MG63 (cell line): ENCODE measurements around the gene PRDM2. TPM values are rescaled to one million over a fixed set of nuclear protein-coding genes. Genes with fewer than 3 reads are reported as not detected.

Experiments used
- DNase-seq: peaks from one replicate; pipeline ENCODE4 v3.0.0-alpha.2; 2020
- H3K27me3 ChIP-seq: fragments of 250-450 bp; sonication (Bioruptor Pico); 2 replicates; pipeline ENCODE4 v1.5.1; 2020; ENCODE audit warnings: mild to moderate bottlenecking, moderate library complexity
- H3K36me3 ChIP-seq: fragments of 250-450 bp; sonication (Bioruptor Pico); 2 replicates; pipeline ENCODE4 v1.5.1; 2020; ENCODE audit warnings: mild to moderate bottlenecking, moderate library complexity
- H3K4me3 ChIP-seq: fragments of 250-450 bp; sonication (Bioruptor Pico); 2 replicates; pipeline ENCODE4 v1.5.1; 2020; ENCODE audit warnings: mild to moderate bottlenecking, moderate library complexity
- H3K9me3 ChIP-seq: fragments of 250-450 bp; sonication (Bioruptor Pico); 2 replicates; pipeline ENCODE4 v1.5.1; 2020; ENCODE audit warnings: mild to moderate bottlenecking, moderate library complexity
- total RNA-seq: library from RNA; depleted of rRNA; stranded (reverse); fragments of >200 nt; shearing (Covaris generic); gene quantifications from 2 replicates; pipeline ENCODE4 v1.2.3, GENCODE V29; 2014; ENCODE audit warnings: low replicate concordance

PRDM2 gene
- total RNA-seq, 1 experiment from 2014 or later, result 0.79 TPM

DNA sequence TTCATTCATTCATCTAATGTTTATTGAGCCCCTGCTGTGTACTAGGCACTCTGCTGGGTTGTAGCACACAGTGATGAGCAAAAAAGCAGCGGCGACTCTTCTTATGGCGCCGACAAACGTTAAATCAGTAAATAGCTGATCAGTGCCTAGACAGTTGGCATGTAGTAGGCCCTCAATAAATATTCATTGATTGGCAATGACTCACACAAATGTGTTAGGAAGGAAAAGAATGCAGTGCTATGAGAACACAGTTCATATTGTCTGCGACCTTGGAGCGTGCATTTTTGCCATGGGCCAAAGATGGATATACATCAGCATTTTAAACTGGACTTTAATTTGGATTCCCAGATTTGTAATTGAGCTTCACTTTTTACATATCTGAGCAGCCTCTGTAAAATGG, 52.0 kb downstream of the PRDM2 start:
- Histone ChIP-seq H3K4me3 (no peak overlapping the region), H3K36me3 (peaks cover 12% of the 10 kb centered on the region), H3K9me3 (no peaks in the 10 kb centered on the region), H3K27me3 (no peaks in the 10 kb centered on the region)
- DNase-seq, result no peak

DNA sequence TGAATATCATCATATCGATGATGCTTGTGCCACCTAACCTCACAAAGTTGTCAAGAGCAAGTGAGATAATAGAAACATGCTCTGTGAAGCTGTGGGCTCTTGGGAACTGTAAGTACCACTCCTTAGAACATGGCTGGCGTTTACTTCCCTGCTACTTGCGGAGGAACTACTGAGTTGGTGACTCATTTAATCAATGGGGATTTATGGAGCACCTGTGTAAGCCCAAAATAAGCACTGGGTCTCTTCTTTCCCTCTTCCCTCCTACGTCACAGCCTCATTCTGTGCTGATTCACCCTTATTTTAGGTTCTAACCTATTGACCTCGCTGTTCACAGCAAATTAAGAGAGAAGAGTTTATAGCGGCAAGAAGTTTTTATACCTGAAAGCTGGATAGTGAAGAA, 52.9 kb downstream of the PRDM2 start:
- Histone ChIP-seq H3K27me3 (no peaks in the 10 kb centered on the region), H3K36me3 (peaks cover 12% of the 10 kb centered on the region), H3K9me3 (no peaks in the 10 kb centered on the region), H3K4me3 (no peak overlapping the region)
- no peak for DNase-seq

DNA sequence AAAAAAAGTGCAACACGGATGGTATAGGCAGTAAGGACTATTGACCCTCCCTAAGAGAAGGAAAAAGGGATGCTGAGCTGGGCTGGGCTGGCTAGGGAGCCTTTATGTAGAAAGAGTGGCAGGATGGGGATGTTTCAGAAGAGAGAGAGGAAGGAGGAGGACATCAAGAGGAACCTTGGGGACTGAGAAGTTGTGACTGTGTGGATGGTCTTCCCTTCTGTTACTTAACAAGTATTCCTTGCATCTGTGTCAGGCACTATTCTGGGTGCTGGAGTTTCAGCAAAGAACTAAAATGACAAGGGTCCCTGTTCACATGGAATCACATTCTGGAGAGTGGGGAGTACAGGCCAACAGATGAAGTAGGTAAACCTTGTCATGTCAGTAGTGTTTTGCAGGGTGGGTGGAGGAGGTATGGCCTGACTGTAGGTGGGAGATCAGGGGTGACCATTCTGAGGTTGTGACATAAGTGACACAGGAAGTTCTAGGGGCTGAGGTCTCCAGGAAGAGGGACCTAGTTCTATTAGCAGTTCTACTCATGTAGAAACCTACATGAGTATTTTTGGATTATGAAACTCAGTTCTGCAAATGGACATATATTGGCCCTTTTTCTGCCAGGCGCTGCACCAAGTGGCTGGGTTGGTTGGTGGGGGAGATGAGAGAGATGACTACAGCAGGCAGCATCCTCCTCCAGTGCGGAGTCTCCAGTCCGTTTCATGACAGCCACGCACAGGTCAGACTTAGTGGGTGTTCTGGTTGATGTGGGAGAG, 53.8 kb downstream of the PRDM2 start:
- Histone ChIP-seq H3K36me3 (peaks cover 16% of the 10 kb centered on the region), H3K27me3 (no peaks in the 10 kb centered on the region), H3K9me3 (no peaks in the 10 kb centered on the region), H3K4me3 (no peak overlapping the region)
- no peak for DNase-seq

DNA sequence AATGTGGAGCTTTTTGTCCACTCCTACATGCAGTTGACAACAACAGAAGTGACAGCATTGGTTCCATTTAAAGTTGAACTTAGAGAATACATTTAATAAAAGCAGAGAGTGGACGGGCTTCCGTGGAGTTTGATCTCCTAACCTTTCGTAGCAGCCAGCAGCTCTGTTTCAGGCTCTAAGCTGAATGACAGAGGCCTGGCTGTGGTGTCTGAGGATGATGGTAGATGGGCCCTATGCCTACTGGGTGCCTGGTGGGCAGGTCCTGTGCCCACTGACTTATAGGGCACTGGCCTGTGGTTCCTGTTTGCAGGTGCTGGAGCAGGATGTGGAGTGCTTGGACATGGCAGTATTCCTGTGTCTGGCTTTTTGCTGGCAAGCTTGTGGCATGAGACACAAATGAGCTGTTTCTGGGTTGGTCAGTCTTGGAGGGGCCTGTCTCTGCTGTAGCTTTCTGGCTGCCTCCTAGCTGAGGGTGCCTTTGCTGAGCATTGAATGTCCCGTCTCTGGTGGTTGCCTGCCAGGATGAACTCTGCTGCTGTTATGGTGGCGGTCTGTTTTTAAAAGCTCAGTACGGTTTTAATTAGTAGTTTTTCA, 54.6 kb downstream of the PRDM2 start:
- peak; percentile 78 for DNase-seq
- Histone ChIP-seq H3K27me3 (no peaks in the 10 kb centered on the region), H3K9me3 (no peaks in the 10 kb centered on the region), H3K36me3 (peaks cover 16% of the 10 kb centered on the region), H3K4me3 (no peak overlapping the region)

DNA sequence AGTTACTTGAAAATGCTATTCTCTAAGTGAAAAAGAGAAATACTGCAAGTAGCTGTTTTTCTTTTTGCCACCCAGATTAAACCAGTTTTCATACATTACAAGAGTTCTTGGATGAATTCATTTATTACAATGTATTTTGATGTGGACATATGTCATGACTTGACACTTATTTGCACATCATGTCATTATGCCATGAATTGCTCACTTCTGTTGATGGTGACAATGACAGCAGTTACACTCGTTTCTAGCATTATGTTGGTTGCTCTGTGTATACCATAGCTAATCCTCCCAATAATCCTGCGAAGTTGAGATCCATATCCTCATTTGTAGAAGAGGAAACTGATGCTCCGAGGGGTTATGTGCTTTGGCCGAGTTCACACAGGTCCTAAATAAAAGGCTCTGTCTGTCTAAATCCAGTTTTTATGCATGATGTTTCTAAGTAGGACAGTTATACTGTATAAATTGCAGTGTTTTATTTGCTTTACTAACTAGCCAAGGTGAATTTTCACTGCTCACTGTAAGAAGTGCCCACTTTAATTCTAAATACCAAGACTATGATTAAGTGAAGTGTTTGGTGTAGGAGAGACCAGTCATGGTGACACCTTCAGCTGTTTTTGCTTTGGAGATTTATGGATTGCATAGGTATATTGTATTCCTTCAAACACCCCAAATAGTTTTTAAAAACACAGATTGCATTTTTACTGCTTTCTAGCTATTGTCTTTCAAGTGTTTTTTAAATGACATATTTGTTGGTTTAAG, 56.7 kb downstream of the PRDM2 start:
- Histone ChIP-seq H3K36me3 (peaks cover 16% of the 10 kb centered on the region), H3K4me3 (no peak overlapping the region), H3K9me3 (no peaks in the 10 kb centered on the region), H3K27me3 (no peaks in the 10 kb centered on the region)
- DNase-seq, result no peak

DNA sequence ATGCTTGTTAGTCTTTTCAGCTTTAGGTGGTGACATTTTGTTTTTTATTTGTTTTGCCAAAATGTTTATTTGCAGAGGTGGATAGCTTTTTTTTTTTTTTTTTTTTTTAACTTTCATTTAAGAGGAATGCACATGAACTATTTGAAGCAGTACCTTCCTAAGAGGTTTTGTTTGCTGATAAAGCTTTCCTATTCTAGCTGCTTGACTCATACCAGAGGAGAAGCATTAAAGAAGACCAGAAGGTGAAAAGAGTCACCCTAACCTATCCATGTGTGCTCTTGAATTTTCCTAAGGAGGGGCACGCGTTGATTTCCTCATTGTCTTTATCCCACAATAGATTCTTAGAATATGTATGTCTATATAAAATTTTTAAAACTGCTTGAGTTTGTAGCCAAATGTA, 57.7 kb downstream of the PRDM2 start:
- Histone ChIP-seq H3K36me3 (peaks cover 9% of the 10 kb centered on the region), H3K4me3 (no peak overlapping the region), H3K9me3 (no peaks in the 10 kb centered on the region), H3K27me3 (no peaks in the 10 kb centered on the region)
- DNase-seq, result no peak

DNA sequence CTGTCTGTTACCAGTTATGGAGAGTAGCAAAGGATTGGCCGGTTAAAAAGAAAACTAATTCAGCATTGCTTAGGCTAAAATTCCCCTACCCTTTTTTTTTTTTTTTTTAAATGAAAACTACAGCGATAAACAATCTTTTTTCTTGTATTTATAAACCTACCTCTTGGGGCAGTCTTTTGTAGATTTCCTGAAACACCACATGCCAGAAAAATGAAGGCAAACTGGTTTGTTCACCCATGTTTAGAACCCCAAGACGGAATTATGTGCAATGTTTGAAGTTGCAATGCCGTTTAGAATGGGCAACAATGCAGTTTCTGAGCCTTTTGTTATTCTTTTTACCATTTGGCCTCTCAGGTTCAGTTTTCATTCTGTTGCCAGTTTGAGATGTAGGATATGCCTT, 59.1 kb downstream of the PRDM2 start:
- DNase-seq, result no peak
- H3K27me3 ChIP-seq, result no peaks in the 10 kb centered on the region
- H3K9me3 ChIP-seq, result no peaks in the 10 kb centered on the region
- peaks cover 8% of the 10 kb centered on the region; the same call in 1 of the 2 replicates for H3K36me3 ChIP-seq
- no peak overlapping the region for H3K4me3 ChIP-seq

DNA sequence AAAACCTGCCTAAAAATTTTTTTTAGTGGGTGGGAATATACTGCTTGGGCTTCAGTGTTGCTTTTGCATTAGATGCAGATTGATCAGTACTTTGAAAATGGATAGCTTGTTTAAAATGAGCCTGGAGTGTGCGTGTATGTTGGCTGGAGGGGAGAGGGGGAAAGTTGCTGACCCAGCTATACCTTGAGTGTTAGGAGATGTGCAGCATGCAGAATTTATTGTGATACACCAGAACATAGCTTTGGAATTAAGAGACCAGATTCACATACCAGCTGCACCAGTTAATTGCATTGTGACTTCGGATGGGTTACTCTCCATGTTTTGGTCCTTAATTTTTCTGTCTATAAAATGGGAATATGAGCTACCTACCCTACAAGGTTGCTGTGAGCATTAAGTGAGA, 60.4 kb downstream of the PRDM2 start:
- DNase-seq, result no peak
- no peaks in the 10 kb centered on the region for H3K27me3 ChIP-seq
- no peaks in the 10 kb centered on the region for H3K9me3 ChIP-seq
- H3K36me3 ChIP-seq, result peaks cover 8% of the 10 kb centered on the region; the same call in 1 of the 2 replicates
- H3K4me3 ChIP-seq, result no peak overlapping the region

DNA sequence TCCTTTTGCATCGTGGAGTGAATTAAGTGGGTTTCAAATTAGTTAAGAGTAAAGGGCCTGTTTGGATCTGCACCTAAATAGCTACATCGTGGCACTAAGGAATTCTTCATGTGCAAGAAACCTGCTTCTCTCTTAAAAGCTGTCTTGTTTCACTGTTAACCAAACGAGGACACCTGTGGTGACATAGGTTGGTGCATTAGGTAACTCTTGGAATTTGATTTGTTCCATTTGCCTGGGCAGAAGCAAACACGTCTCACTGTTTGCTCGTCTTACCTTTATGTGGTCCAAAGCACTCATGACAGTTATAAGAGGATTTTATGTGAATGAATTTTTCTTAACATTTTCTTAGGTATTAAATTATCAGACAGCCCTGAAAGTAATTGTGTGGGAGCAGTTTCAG, 60.9 kb downstream of the PRDM2 start:
- Histone ChIP-seq H3K9me3 (no peaks in the 10 kb centered on the region), H3K27me3 (no peaks in the 10 kb centered on the region), H3K36me3 (peaks cover 8% of the 10 kb centered on the region; the same call in 1 of the 2 replicates), H3K4me3 (no peak overlapping the region)
- no peak for DNase-seq

DNA sequence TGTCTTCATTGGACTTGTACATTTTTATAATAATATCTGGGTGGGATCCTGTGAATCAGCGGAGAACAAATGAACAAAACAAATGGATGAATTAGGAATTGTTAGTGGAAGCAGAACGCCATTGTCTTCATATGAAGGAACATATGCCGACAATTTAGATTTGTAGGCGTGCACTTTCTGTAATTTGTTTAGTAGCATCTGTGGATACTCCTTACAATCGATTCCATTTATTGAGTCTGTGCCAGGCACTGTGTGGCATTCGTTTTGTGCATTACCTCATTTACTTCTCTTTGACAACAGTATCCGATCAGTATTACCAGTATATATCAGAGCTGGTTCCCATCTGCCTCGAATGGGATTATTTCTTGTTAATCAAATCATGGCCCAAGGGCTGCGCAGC, 61.9 kb downstream of the PRDM2 start:
- Histone ChIP-seq H3K4me3 (no peak overlapping the region), H3K9me3 (no peaks in the 10 kb centered on the region), H3K27me3 (no peaks in the 10 kb centered on the region), H3K36me3 (peaks cover 3% of the 10 kb centered on the region; the same call in 1 of the 2 replicates)
- no peak for DNase-seq

DNA sequence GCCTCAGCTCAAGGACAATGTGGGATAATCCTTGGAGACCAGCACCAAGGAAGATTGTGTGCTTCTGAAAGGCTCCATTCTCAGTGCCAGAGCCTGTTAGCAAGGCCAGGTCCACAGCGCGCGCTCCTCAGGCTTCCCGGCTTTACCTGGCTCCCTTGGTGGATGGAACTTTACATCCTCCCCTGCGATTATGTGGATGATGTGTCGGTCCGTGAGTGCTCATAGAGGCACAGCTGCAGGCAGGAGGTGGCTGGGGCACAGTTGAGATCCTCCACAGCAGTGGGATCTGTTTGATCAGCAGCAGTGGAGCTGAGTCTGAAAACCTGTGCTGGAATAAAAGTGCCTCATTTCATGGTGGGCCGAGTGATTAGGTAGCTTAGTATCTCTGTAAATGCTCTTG, 62.7 kb downstream of the PRDM2 start:
- Histone ChIP-seq H3K9me3 (no peaks in the 10 kb centered on the region), H3K4me3 (no peak overlapping the region), H3K36me3 (peaks cover 6% of the 10 kb centered on the region), H3K27me3 (no peaks in the 10 kb centered on the region)
- no peak for DNase-seq

DNA sequence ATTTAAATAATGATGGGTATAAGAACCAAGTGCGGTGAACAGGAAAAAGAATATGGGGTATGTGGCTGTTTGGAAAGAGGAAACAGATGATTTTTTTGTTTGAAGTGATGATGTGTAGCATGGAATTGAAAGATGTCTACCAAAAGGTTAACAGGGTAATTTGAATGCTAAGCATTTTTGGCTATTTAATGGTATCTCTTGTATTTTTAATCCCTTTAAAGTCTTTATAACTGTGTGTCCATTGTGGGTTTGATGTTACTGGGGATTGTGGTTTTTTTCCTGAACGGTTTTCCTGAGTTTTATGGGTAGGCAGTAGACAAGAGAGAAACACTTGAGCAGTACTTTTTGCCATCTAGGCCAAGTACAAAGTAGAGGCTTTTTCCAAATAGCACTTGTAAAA, 63.2 kb downstream of the PRDM2 start:
- no peak for DNase-seq
- H3K27me3 ChIP-seq, result no peaks in the 10 kb centered on the region
- no peaks in the 10 kb centered on the region for H3K9me3 ChIP-seq
- H3K4me3 ChIP-seq, result no peak overlapping the region
- peaks cover 7% of the 10 kb centered on the region for H3K36me3 ChIP-seq

DNA sequence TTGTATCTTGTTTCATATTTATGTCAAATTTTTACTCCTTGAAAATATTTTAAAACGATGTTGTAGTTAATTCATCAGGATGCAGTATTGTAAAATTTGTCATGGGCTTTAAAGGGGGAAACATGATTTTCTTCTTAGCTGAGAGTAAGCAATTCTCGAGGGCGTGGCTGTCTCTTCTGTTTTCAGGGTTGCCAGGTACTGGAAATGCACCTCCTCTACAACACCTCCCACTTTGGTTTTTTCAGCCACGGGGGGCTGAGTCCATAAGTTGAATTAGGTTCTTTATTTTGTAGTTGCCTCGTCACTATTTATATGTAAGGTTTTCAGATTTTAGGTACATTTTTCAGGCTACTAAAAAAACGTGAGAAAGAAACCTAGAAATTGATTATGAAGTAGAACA, 64.0 kb downstream of the PRDM2 start:
- H3K36me3 ChIP-seq, result peaks cover 6% of the 10 kb centered on the region
- DNase-seq, result no peak
- H3K9me3 ChIP-seq, result no peaks in the 10 kb centered on the region
- no peaks in the 10 kb centered on the region for H3K27me3 ChIP-seq
- H3K4me3 ChIP-seq, result no peak overlapping the region

DNA sequence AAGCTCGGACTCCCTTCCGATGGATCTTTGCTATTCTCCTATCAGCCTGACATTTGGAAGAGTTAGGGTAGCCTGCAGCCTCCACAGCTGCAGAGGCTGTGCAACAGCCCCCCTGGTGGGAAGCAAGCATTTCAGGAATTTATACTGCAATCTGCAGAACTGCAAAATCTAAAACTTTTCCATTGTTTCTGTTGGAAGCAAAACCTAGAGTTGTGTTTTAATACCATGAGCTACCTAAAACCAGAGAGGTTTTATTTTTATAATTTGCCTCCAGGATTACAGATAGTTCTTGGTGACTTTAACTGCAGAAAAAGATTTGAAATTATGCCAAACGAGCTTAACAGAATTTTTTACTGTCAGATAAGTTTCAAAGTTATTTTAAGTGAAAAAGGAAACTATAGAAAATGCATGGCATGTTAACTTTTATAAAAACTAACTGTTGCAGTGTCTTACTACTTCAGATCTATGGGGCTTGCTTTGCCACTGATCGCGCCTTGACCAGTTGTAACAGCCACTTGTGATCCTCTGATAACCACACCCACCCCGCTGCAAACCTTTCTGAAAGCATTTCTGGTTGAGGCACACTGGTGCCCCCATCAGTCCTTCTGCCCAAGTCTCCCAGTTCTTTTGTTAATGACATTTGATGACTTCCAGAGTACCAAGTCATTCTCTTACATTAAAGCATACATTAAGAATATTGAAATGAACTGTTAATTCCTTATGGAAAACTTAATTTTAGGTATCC, 64.8 kb downstream of the PRDM2 start:
- Histone ChIP-seq H3K4me3 (no peak overlapping the region), H3K27me3 (no peaks in the 10 kb centered on the region), H3K36me3 (peaks cover 13% of the 10 kb centered on the region), H3K9me3 (no peaks in the 10 kb centered on the region)
- peak; percentile 36 for DNase-seq

DNA sequence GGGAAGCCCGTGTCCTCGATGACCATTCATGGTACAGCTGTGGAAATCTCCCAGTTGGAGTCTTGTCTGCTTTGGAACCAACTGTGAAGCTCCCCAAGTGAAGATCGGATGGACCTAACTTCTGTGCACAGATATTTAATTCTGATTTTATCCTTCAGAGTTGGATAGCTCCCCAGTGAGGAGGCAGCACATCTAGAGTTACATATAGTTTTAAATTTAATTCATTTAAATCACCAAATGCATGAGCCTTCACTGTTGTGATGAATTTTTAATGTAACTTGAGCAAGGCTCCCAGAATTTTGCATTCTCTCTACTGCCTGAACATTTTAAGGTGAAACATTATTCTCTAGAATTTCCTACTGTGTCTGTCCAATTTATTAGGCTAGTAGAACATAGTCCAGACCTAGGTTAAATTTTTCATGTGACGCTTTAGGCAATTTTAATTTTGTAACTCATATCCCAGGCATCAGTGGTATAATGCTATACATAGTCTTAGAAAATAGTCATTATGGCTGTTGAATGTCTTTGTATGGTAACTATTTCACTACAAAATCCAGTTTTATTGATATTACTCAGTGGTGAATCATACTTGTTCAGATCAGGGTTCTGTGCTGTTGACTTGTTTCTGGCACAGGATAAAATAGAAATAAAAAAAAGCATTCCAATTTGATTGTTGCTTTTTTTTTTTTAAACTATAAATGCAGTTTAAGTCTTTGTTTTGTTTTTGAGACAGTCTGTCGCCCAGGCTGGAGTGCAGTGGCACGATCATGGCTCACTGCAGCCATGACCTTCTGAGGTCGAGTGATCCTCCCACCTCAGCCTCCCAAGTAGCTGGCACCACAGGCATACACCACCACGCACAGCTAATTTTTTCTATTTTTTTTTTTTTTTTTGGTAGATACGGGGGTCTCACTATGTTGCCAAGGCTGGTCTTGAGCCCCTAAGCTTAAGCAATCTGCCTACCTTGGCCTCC, 66.9 kb downstream of the PRDM2 start:
- Histone ChIP-seq H3K36me3 (peaks cover 23% of the 10 kb centered on the region), H3K27me3 (no peaks in the 10 kb centered on the region), H3K4me3 (no peak overlapping the region), H3K9me3 (no peaks in the 10 kb centered on the region)
- peak; percentile 66 for DNase-seq

DNA sequence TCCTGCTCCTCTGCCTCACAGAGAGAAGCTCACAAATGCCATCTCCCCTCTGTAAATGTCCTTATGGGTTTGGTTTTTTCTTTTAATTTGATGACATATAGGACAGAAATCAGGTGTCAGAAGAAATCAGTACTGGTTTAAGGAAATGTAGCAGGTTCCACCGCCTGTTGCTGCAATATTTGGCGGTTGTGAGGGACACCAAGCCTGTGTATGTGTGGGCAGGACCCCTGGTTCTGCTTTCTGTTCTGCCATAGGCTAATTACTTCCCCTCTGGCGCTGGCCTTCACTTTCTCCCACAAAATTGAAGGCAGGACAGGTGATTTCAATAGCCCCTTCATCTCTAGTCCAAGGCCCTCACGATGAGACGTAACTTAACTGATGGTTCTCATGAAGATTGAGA, 69.2 kb downstream of the PRDM2 start:
- Histone ChIP-seq H3K36me3 (peaks cover 35% of the 10 kb centered on the region), H3K27me3 (no peaks in the 10 kb centered on the region), H3K9me3 (no peaks in the 10 kb centered on the region), H3K4me3 (no peak overlapping the region)
- DNase-seq, result no peak
